ENCODE data around the gene RNF223. TPM values are rescaled to one million over a fixed set of nuclear protein-coding genes. Genes with fewer than 3 reads are reported as not detected.

The RNF223 gene
- total and polyA plus RNA-seq, 2 donors, result 0.05 to 0.37 TPM

DNA sequence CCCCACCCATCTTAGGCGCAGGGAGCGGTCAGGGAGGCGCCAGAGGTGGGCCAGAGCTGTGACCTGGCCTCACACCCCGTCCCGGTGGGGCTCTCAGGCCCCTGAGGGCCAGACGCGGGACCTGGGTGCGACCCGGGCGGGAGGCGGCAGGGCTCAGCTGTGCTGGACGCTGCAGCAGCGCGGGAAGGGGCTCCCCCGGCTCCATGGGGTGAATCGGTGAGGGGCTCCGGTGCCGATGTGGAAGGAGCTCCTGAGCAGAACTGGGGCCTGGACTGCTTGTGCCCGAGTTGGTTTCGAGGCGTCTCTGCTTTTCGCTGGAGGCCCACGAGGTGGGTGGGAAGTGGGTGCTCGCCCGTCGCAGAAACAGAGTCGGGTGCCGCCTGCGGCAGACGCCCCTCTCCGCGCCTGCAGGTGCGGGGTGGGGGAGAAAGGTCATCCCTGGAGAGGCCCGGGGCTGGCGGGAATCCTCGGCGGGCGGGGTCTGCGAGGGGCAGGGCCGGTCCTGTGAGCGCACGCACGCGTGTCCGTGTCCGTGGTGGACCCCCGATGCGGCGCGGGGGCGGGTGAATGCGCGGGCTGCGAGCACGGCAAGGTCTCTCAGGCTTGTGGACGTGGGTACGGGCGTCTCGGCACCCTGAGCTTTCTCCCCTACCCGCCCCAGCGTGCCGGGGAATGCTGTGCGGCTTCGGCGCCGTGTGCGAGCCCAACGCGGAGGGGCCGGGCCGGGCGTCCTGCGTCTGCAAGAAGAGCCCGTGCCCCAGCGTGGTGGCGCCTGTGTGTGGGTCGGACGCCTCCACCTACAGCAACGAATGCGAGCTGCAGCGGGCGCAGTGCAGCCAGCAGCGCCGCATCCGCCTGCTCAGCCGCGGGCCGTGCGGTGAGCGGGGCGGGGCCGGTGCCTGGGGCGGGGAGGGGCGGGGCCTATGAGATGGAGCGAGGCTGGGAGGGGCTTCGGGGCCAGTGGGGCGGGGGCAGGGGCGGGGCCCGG is 33.8 kb downstream of the RNF223 start:
- 3% methylated on average over 99 of the region's 99 CpGs for WGBS
- H3K4me1 ChIP-seq (ENCODE audit: control insufficient read depth in 2 of 2, insufficient read depth in 2 of 2, low read length in 2 of 2), result peaks cover 11 to 18% of the 10 kb centered on the region in 2 donors
- peaks cover 2 to 9% of the 10 kb centered on the region in 2 donors for H3K9me3 ChIP-seq (ENCODE audit: control insufficient read depth in 2 of 2, insufficient read depth in 1 of 2, low read length in 1 of 2)
- H3K4me3 ChIP-seq (ENCODE audit: low read length in 2 of 2), result peak overlapping the region; percentile 22 to 43
- no peaks in the 10 kb centered on the region for H3K36me3 ChIP-seq (ENCODE audit: control insufficient read depth in 2 of 2, insufficient read depth in 2 of 2, low read length in 1 of 2)
- DNase-seq (ENCODE audit: low read depth in 6 of 9, low spot score in 9 of 9), result peak in 7 of 9 donors; percentile 33 to 85 (median 70)
- no peak overlapping the region for H3K27ac ChIP-seq (ENCODE audit: low read depth in 1 of 2, low read length in 1 of 2)
- H3K27me3 ChIP-seq (ENCODE audit: control insufficient read depth in 2 of 2, insufficient read depth in 1 of 2, low read length in 1 of 2), result peaks cover 38 to 56% of the 10 kb centered on the region in 2 donors

DNA sequence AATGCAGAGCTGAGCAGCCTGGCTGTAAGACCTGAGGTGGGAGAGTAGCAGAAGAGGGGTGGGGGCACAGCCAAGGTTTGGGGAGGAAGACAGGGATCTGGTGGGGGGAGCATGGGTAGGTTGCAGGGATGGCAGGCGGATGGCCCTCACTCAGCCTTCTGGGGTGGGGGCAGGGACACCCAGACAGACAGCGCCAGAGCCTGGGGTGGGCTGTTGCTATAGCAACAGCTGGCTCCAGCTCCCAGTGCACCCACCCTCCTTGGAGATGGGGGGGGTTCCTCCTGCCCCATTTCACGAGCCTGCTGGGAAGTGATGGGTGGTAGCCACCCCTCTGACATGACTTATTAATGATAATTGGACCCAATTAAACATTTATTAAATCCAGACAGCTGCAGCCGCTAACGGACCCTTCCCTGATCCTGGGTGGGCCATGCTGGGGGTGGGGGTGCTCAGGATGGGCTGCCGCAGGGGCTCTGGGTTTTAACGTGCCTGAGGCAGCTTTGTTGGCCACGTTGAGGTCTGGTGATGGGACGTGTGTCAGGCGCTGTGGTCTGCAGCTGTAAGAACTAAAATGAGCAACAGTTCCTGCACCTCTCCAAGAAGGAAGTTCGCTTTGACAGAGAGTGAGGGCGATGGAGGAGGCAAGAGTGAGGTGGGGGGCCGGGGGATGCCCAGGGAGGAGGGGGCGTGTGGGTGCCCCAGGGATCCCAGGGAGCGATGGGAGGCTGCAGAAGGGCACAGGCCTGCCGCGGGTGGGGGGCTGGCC is 34.8 kb downstream of the RNF223 start:
- DNase-seq (ENCODE audit: low read depth in 6 of 9, low spot score in 9 of 9), result no peak
- Histone ChIP-seq H3K9me3 (ENCODE audit: control insufficient read depth in 2 of 2, insufficient read depth in 1 of 2, low read length in 1 of 2) (peaks cover 2 to 6% of the 10 kb centered on the region in 2 donors), H3K27ac (ENCODE audit: low read depth in 1 of 2, low read length in 1 of 2) (no peak overlapping the region), H3K4me1 (ENCODE audit: control insufficient read depth in 2 of 2, insufficient read depth in 2 of 2, low read length in 2 of 2) (peaks cover 12 to 18% of the 10 kb centered on the region in 2 donors), H3K4me3 (ENCODE audit: low read length in 2 of 2) (no peak overlapping the region), H3K36me3 (ENCODE audit: control insufficient read depth in 2 of 2, insufficient read depth in 2 of 2, low read length in 1 of 2) (no peaks in the 10 kb centered on the region), H3K27me3 (ENCODE audit: control insufficient read depth in 2 of 2, insufficient read depth in 1 of 2, low read length in 1 of 2) (peaks cover 48 to 66% of the 10 kb centered on the region in 2 donors)
- WGBS, result 11% methylated on average over 17 of the region's 17 CpGs

GRCh38 chr1:1038694-1039093 is 35.4 kb downstream of the RNF223 start:
- Histone ChIP-seq H3K27ac (ENCODE audit: low read depth in 1 of 2, low read length in 1 of 2) (no peak overlapping the region), H3K4me3 (ENCODE audit: low read length in 2 of 2) (no peak overlapping the region), H3K27me3 (ENCODE audit: control insufficient read depth in 2 of 2, insufficient read depth in 1 of 2, low read length in 1 of 2) (peaks cover 54 to 72% of the 10 kb centered on the region in 2 donors), H3K9me3 (ENCODE audit: control insufficient read depth in 2 of 2, insufficient read depth in 1 of 2, low read length in 1 of 2) (peaks cover 2 to 6% of the 10 kb centered on the region in 2 donors), H3K36me3 (ENCODE audit: control insufficient read depth in 2 of 2, insufficient read depth in 2 of 2, low read length in 1 of 2) (no peaks in the 10 kb centered on the region), H3K4me1 (ENCODE audit: control insufficient read depth in 2 of 2, insufficient read depth in 2 of 2, low read length in 2 of 2) (peaks cover 18 to 20% of the 10 kb centered on the region in 2 donors)
- 75% methylated on average over 6 of the region's 6 CpGs for WGBS
- DNase-seq (ENCODE audit: low read depth in 6 of 9, low spot score in 9 of 9), result no peak

DNA sequence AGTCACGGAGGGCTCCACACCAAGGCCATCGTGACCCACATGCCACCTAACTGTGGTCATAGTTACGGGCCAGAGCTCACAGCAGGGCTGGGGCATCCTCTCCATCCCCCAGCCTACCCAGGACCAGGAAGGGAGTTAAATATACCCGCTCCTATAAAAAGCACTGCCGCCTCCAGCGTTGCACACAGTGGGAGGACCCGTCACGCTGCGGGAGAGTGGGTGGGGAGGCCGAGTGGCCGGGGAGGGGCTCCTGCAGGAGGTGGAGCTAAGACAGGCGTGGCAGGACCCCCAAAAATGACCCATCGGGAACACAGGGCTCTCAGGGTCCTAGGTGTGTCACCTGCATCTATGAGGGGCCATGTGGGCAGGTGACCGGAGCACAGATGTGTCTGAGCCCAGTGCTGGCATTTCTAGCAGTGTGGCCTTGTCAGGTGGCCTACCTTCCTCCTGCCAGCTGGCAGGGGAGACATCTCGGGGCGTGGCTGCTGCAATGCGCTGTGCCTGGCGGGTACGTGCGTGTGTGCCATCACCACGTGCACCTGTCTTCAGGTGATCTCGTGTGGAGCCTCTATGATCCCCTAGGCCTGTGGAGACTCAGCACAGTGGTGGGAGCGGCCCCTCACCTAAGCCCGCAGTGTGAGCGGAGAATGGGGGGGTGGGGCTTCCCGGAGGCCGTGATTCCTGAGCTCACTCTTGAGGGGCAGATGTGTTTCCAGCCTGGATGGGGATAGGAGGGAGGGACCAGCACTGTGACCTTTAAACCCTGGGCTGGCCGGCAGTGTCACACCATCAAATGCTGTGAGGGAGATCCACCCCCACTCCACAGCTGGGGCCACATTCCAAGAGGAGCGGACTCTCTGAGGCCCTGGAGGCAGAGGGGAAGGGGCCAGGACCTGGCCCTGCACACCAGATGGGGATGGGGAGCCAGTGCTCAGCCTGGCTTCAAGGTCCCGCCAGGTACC is 36.5 kb downstream of the RNF223 start:
- Histone ChIP-seq H3K4me3 (ENCODE audit: low read length in 2 of 2) (no peak overlapping the region), H3K27ac (ENCODE audit: low read depth in 1 of 2, low read length in 1 of 2) (no peak overlapping the region), H3K4me1 (ENCODE audit: control insufficient read depth in 2 of 2, insufficient read depth in 2 of 2, low read length in 2 of 2) (peaks cover 18 to 24% of the 10 kb centered on the region in 2 donors), H3K36me3 (ENCODE audit: control insufficient read depth in 2 of 2, insufficient read depth in 2 of 2, low read length in 1 of 2) (no peaks in the 10 kb centered on the region), H3K9me3 (ENCODE audit: control insufficient read depth in 2 of 2, insufficient read depth in 1 of 2, low read length in 1 of 2) (peaks cover 2 to 6% of the 10 kb centered on the region in 2 donors), H3K27me3 (ENCODE audit: control insufficient read depth in 2 of 2, insufficient read depth in 1 of 2, low read length in 1 of 2) (peaks cover 63 to 80% of the 10 kb centered on the region in 2 donors)
- DNase-seq (ENCODE audit: low read depth in 6 of 9, low spot score in 9 of 9), result no peak
- 90% methylated on average over 30 of the region's 30 CpGs for WGBS

DNA sequence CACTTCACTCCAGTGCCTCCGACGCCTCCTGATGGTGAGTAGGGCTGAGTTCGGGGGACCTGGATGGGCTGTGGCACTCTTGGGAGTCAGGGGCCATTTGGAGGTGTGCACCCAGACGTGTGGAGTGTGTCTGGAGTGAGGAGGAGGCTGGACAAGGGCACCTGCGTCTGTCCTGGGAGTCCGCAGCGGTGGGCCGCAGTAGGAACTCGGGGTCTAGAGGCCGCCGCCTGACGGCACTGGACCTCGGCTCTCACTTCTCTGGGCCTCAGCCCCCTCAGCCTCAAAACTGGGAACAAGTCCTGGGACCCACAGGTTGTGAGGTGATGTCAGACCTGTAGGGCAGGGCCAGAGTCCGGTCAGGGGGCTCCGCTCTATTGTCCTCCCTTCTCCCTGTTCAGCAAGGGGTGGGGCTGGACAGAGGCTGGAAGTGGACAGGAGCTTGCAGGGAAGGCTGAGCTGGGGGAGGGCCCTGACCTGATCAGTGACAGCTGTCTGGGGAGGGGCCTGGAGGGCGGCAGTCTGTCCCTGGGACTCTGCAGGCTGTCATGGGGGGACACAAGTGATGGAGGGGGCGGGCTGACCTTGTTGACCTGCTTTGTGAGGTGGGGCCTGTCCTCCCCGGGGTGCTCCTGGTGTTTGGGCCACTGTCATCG is 38.7 kb downstream of the RNF223 start:
- Histone ChIP-seq H3K4me1 (ENCODE audit: control insufficient read depth in 2 of 2, insufficient read depth in 2 of 2, low read length in 2 of 2) (peaks cover 16 to 26% of the 10 kb centered on the region in 2 donors), H3K36me3 (ENCODE audit: control insufficient read depth in 2 of 2, insufficient read depth in 2 of 2, low read length in 1 of 2) (no peaks in the 10 kb centered on the region), H3K4me3 (ENCODE audit: low read length in 2 of 2) (no peak overlapping the region), H3K27me3 (ENCODE audit: control insufficient read depth in 2 of 2, insufficient read depth in 1 of 2, low read length in 1 of 2) (peaks cover 71 to 93% of the 10 kb centered on the region in 2 donors), H3K27ac (ENCODE audit: low read depth in 1 of 2, low read length in 1 of 2) (no peak overlapping the region), H3K9me3 (ENCODE audit: control insufficient read depth in 2 of 2, insufficient read depth in 1 of 2, low read length in 1 of 2) (peaks cover 2 to 6% of the 10 kb centered on the region in 2 donors)
- 89% methylated on average over 19 of the region's 19 CpGs for whole genome bisulfite sequencing
- DNase-seq (ENCODE audit: low read depth in 6 of 9, low spot score in 9 of 9), result no peak

DNA sequence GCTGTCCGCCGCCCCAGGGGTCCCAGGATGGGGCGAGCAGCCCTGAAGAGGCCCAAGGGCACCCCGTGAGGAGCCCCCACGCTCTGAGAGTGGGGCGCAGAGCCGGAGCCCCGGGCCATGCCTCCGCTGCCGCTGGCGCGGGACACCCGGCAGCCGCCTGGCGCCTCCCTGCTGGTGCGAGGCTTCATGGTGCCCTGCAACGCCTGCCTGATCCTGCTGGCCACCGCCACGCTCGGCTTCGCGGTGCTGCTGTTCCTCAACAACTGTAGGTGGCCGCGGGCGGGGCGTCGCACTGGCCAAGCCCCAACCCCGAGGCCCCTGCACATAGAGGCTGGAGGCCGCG is 39.7 kb downstream of the RNF223 start:
- H3K27ac ChIP-seq (ENCODE audit: low read depth in 1 of 2, low read length in 1 of 2), result no peak overlapping the region
- H3K36me3 ChIP-seq (ENCODE audit: control insufficient read depth in 2 of 2, insufficient read depth in 2 of 2, low read length in 1 of 2), result no peaks in the 10 kb centered on the region
- 49% methylated on average over 30 of the region's 30 CpGs for WGBS
- DNase-seq (ENCODE audit: low read depth in 6 of 9, low spot score in 9 of 9), result no peak
- peaks cover 7 to 16% of the 10 kb centered on the region in 2 donors for H3K4me1 ChIP-seq (ENCODE audit: control insufficient read depth in 2 of 2, insufficient read depth in 2 of 2, low read length in 2 of 2)
- peaks cover 61 to 83% of the 10 kb centered on the region in 2 donors for H3K27me3 ChIP-seq (ENCODE audit: control insufficient read depth in 2 of 2, insufficient read depth in 1 of 2, low read length in 1 of 2)
- H3K4me3 ChIP-seq (ENCODE audit: low read length in 2 of 2), result no peak overlapping the region
- peaks cover 0 to 6% of the 10 kb centered on the region in 2 donors for H3K9me3 ChIP-seq (ENCODE audit: control insufficient read depth in 2 of 2, insufficient read depth in 1 of 2, low read length in 1 of 2)

- WGBS, result 2% methylated on average over 71 of the region's 71 CpGs
- H3K4me3 ChIP-seq (ENCODE audit: low read length in 2 of 2), result peak overlapping the region in 1 of 2 donors; percentile 57
- no peak for DNase-seq (ENCODE audit: low read depth in 6 of 9, low spot score in 9 of 9)
- peaks cover 7 to 11% of the 10 kb centered on the region in 2 donors for H3K4me1 ChIP-seq (ENCODE audit: control insufficient read depth in 2 of 2, insufficient read depth in 2 of 2, low read length in 2 of 2)
- no peaks in the 10 kb centered on the region for H3K36me3 ChIP-seq (ENCODE audit: control insufficient read depth in 2 of 2, insufficient read depth in 2 of 2, low read length in 1 of 2)
- H3K27me3 ChIP-seq (ENCODE audit: control insufficient read depth in 2 of 2, insufficient read depth in 1 of 2, low read length in 1 of 2), result peaks cover 55 to 78% of the 10 kb centered on the region in 2 donors
- peaks cover 0 to 6% of the 10 kb centered on the region in 2 donors for H3K9me3 ChIP-seq (ENCODE audit: control insufficient read depth in 2 of 2, insufficient read depth in 1 of 2, low read length in 1 of 2)
- H3K27ac ChIP-seq (ENCODE audit: low read depth in 1 of 2, low read length in 1 of 2), result no peak overlapping the region
Observed at GRCh38 chr1:1033731-1034438, 40.2 kb downstream of the RNF223 start.
